Measurements from ENCODE around the gene LUZP1. TPM values are rescaled to one million over a fixed set of nuclear protein-coding genes. Genes with fewer than 3 reads are reported as not detected.

Gene LUZP1
- total and polyA plus RNA-seq, 11 donors, result 6.1 to 42.3 (median 30.0) TPM

DNA sequence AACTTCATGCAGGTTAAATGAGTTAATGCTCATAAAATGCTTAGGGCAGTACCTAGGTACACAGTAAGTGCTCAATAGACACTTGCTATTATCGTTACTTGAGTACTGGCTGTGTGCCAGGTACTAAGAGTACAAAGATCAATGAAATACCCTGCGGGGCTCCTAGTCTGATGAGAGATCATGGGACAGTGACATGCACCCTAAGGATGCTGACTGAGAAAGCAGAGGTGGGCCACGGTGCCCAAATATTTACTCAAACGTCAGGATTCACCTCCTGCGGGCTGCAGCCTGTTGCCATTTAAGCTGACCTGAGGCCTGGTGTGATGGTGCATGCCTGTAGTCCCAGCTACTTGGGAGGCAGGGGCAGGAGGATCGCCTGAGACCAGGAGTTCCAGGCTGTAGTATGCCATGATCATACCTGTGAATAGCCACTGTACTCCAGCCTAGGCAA is 19.8 kb upstream of the LUZP1 start:
- intact Hi-C loops (cut with DNase I), result loop anchor here in 5 of 10 donors (5.0 to 10.0 kb wide), 3 partner anchors 211 to 216 kb away; partner anchors contain the start of gene LACTBL1 (in 2 of the 5)

GRCh38 chr1:23187637-23188036 is 19.0 kb upstream of the LUZP1 start:
- no peak for TF ChIP-seq POLR2A (IDR thresholded peaks at IDR 0.05)
- TF ChIP-seq, protein P1, sequence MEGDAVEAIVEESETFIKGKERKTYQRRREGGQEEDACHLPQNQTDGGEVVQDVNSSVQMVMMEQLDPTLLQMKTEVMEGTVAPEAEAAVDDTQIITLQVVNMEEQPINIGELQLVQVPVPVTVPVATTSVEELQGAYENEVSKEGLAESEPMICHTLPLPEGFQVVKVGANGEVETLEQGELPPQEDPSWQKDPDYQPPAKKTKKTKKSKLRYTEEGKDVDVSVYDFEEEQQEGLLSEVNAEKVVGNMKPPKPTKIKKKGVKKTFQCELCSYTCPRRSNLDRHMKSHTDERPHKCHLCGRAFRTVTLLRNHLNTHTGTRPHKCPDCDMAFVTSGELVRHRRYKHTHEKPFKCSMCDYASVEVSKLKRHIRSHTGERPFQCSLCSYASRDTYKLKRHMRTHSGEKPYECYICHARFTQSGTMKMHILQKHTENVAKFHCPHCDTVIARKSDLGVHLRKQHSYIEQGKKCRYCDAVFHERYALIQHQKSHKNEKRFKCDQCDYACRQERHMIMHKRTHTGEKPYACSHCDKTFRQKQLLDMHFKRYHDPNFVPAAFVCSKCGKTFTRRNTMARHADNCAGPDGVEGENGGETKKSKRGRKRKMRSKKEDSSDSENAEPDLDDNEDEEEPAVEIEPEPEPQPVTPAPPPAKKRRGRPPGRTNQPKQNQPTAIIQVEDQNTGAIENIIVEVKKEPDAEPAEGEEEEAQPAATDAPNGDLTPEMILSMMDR (IDR thresholded peaks at IDR 0.05), result no peak
- DNase-seq (no peak), ATAC-seq (no peak)
- H3K36me3 ChIP-seq, result no peaks in the 10 kb centered on the region
- H3K4me1 ChIP-seq, result peaks cover 0 to 8% (median 5%) of the 10 kb centered on the region in 12 donors
- no peaks in the 10 kb centered on the region for H3K27me3 ChIP-seq
- intact Hi-C loops (cut with DNase I), result loop anchor here in 5 of 10 donors (5.0 to 10.0 kb wide), 3 partner anchors 210 to 215 kb away; partner anchors contain the start of gene LACTBL1 (in 2 of the 5)
- H3K27ac ChIP-seq, result no peak overlapping the region
- H3K4me3 ChIP-seq, result no peak overlapping the region
- H3K9me3 ChIP-seq, result no peaks in the 10 kb centered on the region
- WGBS, 4 donors, result 67 to 84% (median 79%) methylated on average over 5 of the region's 5 CpGs

More for the DNA sequence above, 19.8 kb upstream of the LUZP1 start:
- no peak overlapping the region for H3K27ac ChIP-seq
- peaks cover 0 to 8% (median 5%) of the 10 kb centered on the region in 12 donors for H3K4me1 ChIP-seq
- no peak overlapping the region for H3K4me3 ChIP-seq
- 67 to 79% (median 70%) methylated on average over 6 of the region's 6 CpGs for WGBS, 4 donors
- no peak for DNase-seq
- H3K9me3 ChIP-seq, result no peaks in the 10 kb centered on the region
- H3K27me3 ChIP-seq, result no peaks in the 10 kb centered on the region
- ATAC-seq, result no peak
- no peaks in the 10 kb centered on the region for H3K36me3 ChIP-seq
- TF ChIP-seq POLR2A (IDR thresholded peaks at IDR 0.05), result no peak
- TF ChIP-seq, protein P1 (IDR thresholded peaks at IDR 0.05), result no peak

DNA sequence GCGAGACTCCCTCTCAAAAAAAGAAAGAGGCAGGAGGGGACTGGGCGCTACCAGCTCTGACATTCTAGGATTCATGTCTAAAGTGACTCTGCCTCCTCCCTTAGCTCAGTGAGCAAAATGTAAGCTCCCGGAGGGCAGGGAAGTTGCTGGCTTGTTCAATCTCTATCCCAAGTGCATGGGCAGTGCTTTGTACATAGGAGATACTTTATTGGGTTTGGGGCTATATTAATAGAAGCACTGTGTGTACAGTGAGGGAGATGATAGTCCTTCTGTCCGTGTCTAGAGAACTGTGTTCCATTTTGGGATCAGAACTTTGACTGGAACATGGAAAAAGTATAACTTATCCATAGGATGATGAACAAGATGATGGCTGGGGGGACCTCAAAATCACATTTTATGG is 16.7 kb upstream of the LUZP1 start:
- DNase-seq, result no peak
- TF ChIP-seq POLR2A (IDR thresholded peaks at IDR 0.05), result no peak
- TF ChIP-seq, protein P1 (IDR thresholded peaks at IDR 0.05), result no peak
- H3K4me1 ChIP-seq, result peaks cover 0 to 8% (median 5%) of the 10 kb centered on the region in 12 donors
- no peaks in the 10 kb centered on the region for H3K27me3 ChIP-seq
- 57 to 81% (median 71%) methylated on average over 4 of the region's 4 CpGs for WGBS, 4 donors
- H3K9me3 ChIP-seq, result no peaks in the 10 kb centered on the region
- intact Hi-C loops (cut with DNase I), result loop anchor here in 9 of 10 donors (2.0 to 10.0 kb wide), 4 partner anchors 208 to 213 kb away; partner anchors contain the start of gene LACTBL1 (in 2 of the 9)
- no peak overlapping the region for H3K27ac ChIP-seq
- no peak for ATAC-seq
- no peaks in the 10 kb centered on the region for H3K36me3 ChIP-seq
- no peak overlapping the region for H3K4me3 ChIP-seq

DNA sequence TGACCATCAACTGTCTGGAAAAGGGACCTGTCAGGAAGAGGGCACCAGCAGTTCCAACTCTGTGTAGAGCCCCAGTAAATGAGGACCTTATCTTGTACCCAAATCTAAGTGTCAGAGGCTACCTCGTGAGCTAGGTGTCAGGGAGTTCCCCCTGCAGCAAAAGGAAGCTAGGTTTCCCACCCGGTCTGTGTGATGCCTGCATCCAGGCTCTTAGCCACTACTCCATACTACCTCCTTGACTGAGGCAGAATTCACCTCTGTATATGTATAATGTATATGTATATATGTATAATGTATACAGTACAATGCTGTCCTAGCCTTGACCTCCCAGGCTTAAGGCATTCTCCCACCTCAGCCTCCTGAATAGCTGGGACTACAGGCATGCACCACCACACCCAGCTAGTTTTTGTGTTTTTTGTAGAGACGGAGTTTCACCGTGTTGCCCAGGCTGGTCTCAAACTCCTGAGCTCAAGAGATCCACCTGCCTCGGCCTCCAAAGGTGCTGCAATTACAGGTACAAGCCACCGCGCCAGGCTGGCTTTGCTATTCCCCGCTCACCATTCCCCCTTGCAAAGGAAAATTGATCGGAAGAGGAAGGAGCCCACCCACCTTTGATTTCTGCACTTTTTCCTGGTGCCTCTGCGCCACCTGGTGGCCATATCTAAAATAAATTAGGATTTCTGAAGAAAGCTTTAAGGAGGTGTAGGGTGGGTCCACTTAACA is 15.7 kb upstream of the LUZP1 start:
- peaks cover 0 to 8% (median 5%) of the 10 kb centered on the region in 12 donors for H3K4me1 ChIP-seq
- TF ChIP-seq, protein P1 (IDR thresholded peaks at IDR 0.05), result peak; percentile 57 to 93 (median 86)
- TF ChIP-seq POLR2A (IDR thresholded peaks at IDR 0.05), result no peak
- peak overlapping the region in 9 of 12 donors; percentile 37 to 58 (median 44) for H3K4me3 ChIP-seq
- H3K9me3 ChIP-seq, result no peaks in the 10 kb centered on the region
- ATAC-seq (peak; percentile 18 to 42 (median 22)), DNase-seq (peak in 1 of 5 donors; percentile 23)
- H3K27ac ChIP-seq, result no peak overlapping the region
- 7 to 18% (median 12%) methylated on average over 10 of the region's 10 CpGs for WGBS, 4 donors
- no peaks in the 10 kb centered on the region for H3K36me3 ChIP-seq
- intact Hi-C loops (cut with DNase I), result loop anchor here in 9 of 10 donors (1.0 to 10.0 kb wide), 5 partner anchors 85 to 210 kb away; partner anchors contain the start of gene LACTBL1 (in 1 of the 9)
- H3K27me3 ChIP-seq, result no peaks in the 10 kb centered on the region
